B cell (primary cell): ENCODE data around the gene SPAM1. TPM values are rescaled to one million over a fixed set of nuclear protein-coding genes. Genes with fewer than 3 reads are reported as not detected.

Experiments used
- ATAC-seq: fragments of 200-7000 bp; cut with Tn5 transposase; one replicate; pipeline ENCODE4 v1.10.0; 2021; ENCODE audit warnings: low read depth, mild to moderate bottlenecking, moderate number of reproducible peaks, moderate library complexity
- CTCF ChIA-PET: fragments of 350-600 bp; sonication (Branson Sonifier 250); formaldehyde crosslinking; loops from one replicate; lab custom pipeline; 2021; ENCODE audit warnings: antibody characterized with exemption, inconsistent platforms; lab: Charles Lee
- POLR2A ChIA-PET: fragments of 350-600 bp; sonication (Branson Sonifier 250); formaldehyde crosslinking; loops from one replicate; lab custom pipeline; 2021; ENCODE audit warnings: antibody characterized with exemption; lab: Charles Lee
- DNase-seq: peaks from one replicate; pipeline ENCODE4 v3.0.0; 2013
- H2AFZ ChIP-seq: 2 replicates; pipeline ENCODE4 v1.6.1; 2012; ENCODE audit warnings: mild to moderate bottlenecking, low read depth, low read length; ENCODE audit not compliant: insufficient read depth, poor library complexity, severe bottlenecking
- H3K27ac ChIP-seq, 2 donors: 1 replicate in 1 of 2; 2 replicates in 1 of 2; pipeline ENCODE4 v1.5.1; 2012 to 2013; ENCODE audit warnings: low read length in 2 of 2, mild to moderate bottlenecking in 2 of 2, moderate library complexity in 1 of 2
- H3K27me3 ChIP-seq, 4 experiments: fragments of 200-600 bp in 1 of 4; sonication (generic) in 1 of 4; replicated peaks in 1 of 4; 1 replicate in 2 of 4; 2 replicates in 2 of 4; pipeline versions ENCODE4 v1.6.1 to v1.7.0; 2013 to 2016; ENCODE audit warnings: low read length in 3 of 4, mild to moderate bottlenecking in 2 of 4, mixed read lengths in 1 of 4, moderate library complexity in 1 of 4; ENCODE audit not compliant: insufficient read depth in 4 of 4, control insufficient read depth in 3 of 4; ENCODE audit errors: control extremely low read depth in 1 of 4
- H3K36me3 ChIP-seq, 2 experiments: replicated peaks in 1 of 2; 1 replicate in 1 of 2; 2 replicates in 1 of 2; pipeline versions ENCODE4 v1.6.1 to v1.7.1; 2013; ENCODE audit warnings: low read length in 1 of 2; ENCODE audit not compliant: insufficient read depth in 2 of 2, control insufficient read depth in 1 of 2; ENCODE audit errors: control extremely low read depth in 1 of 2, extremely low read depth in 1 of 2
- H3K4me1 ChIP-seq, 2 donors: fragments of 200-600 bp in 1 of 2; sonication (generic) in 1 of 2; 1 replicate in 1 of 2; 2 replicates in 1 of 2; pipeline versions ENCODE4 v1.5.1 to v1.6.1; 2013 to 2017; ENCODE audit warnings: low read length in 2 of 2; ENCODE audit not compliant: control insufficient read depth in 2 of 2, insufficient read depth in 2 of 2
- H3K4me2 ChIP-seq: replicated peaks from 2 replicates; pipeline ENCODE3; 2012; ENCODE audit warnings: mild to moderate bottlenecking, low read depth, low read length; ENCODE audit not compliant: poor library complexity, severe bottlenecking
- H3K4me3 ChIP-seq, 5 experiments: fragments of 200-600 bp in 1 of 5; sonication (generic) in 1 of 5; 1 replicate in 3 of 5; 2 replicates in 2 of 5; pipeline versions ENCODE4 v1.5.1 to v1.7.0; 2011 to 2016; ENCODE audit warnings: low read length in 4 of 5, mild to moderate bottlenecking in 4 of 5, low read depth in 2 of 5, control low read depth in 1 of 5, moderate library complexity in 1 of 5; ENCODE audit not compliant: insufficient read depth in 1 of 5; ENCODE audit errors: control extremely low read depth in 1 of 5, extremely low read depth in 1 of 5
- H3K79me2 ChIP-seq: fragments of 200-600 bp; sonication (generic); one replicate; pipeline ENCODE4 v1.6.0; 2016; ENCODE audit warnings: low read length; ENCODE audit not compliant: control insufficient read depth, insufficient read depth
- H3K9ac ChIP-seq: fragments of 200-600 bp; sonication (generic); 2 replicates; pipeline ENCODE4 v1.6.1; 2017; ENCODE audit warnings: mild to moderate bottlenecking, low read length, moderate library complexity
- H3K9me3 ChIP-seq, 3 donors: one replicate each; pipeline versions ENCODE4 v1.6.1 to v1.7.1; 2013; ENCODE audit warnings: low read length in 2 of 3; ENCODE audit not compliant: control insufficient read depth in 2 of 3, insufficient read depth in 1 of 3; ENCODE audit errors: control extremely low read depth in 1 of 3
- H4K20me1 ChIP-seq: 2 replicates; pipeline ENCODE4 v1.6.0; 2012; ENCODE audit warnings: mild to moderate bottlenecking, low read length; ENCODE audit not compliant: insufficient read depth, control insufficient read depth, poor library complexity, severe bottlenecking
- H3K27ac Mint-ChIP-seq: one replicate; pipeline ENCODE4 v1.8.0; 2021; ENCODE audit warnings: mixed read lengths
- H3K27me3 Mint-ChIP-seq: one replicate; pipeline ENCODE4 v1.8.0; 2021; ENCODE audit warnings: mixed read lengths
- H3K4me1 Mint-ChIP-seq: one replicate; pipeline ENCODE4 v1.8.0; 2021; ENCODE audit warnings: mixed read lengths
- H3K4me3 Mint-ChIP-seq: one replicate; pipeline ENCODE4 v1.8.0; 2021; ENCODE audit warnings: mixed read lengths
- H3K9me3 Mint-ChIP-seq: one replicate; pipeline ENCODE4 v1.8.0; 2022; ENCODE audit warnings: mixed read lengths; ENCODE audit not compliant: insufficient read depth
- EZH2 ChIP-seq: IDR thresholded peaks from 2 replicates; pipeline ENCODE4 v1.6.1; 2012; ENCODE audit warnings: borderline replicate concordance, low read depth, mild to moderate bottlenecking, moderate library complexity, low read length; ENCODE audit not compliant: insufficient read depth, poor library complexity, severe bottlenecking
- WGBS: methylation state at CpG from one replicate; pipeline ENCODE4 v1.1.5; 2013; ENCODE audit warnings: missing lambda C conversion rate; ENCODE audit not compliant: insufficient coverage; 5-methylcytosine and 5-hydroxymethylcytosine counted together
- intact Hi-C: fragments of 100-400 bp; cut with micrococcal nuclease; formaldehyde crosslinking; loops from one replicate; pipeline ENCODE4 v1.10.0; 2022
- polyA plus RNA-seq: library from polyadenylated mRNA; depleted of rRNA; stranded (reverse); fragments of >200 nt; gene quantifications from 2 replicates; pipeline ENCODE4 v1.2.3, GENCODE V29; 2012
- total RNA-seq, 2 donors: library from RNA; stranded (reverse); fragments of 120-200 nt in 1 of 2; gene quantifications; 1 replicate in 1 of 2; 2 replicates in 1 of 2; pipeline versions ENCODE4 v1.2.3 to v1.2.4, GENCODE V29; 2013 to 2022
- TF ChIP-seq, protein P1 (sequence below): fragments of 200-600 bp; IDR thresholded peaks from one replicate; pipeline ENCODE4 v1.8.0; 2022; ENCODE audit warnings: antibody characterized with exemption, mild to moderate bottlenecking

Gene SPAM1
- total and polyA plus RNA-seq, 2 donors (not counting 1 experiment from before 2014, with no cell fraction given) = 0.04 TPM; not detected in 1

DNA sequence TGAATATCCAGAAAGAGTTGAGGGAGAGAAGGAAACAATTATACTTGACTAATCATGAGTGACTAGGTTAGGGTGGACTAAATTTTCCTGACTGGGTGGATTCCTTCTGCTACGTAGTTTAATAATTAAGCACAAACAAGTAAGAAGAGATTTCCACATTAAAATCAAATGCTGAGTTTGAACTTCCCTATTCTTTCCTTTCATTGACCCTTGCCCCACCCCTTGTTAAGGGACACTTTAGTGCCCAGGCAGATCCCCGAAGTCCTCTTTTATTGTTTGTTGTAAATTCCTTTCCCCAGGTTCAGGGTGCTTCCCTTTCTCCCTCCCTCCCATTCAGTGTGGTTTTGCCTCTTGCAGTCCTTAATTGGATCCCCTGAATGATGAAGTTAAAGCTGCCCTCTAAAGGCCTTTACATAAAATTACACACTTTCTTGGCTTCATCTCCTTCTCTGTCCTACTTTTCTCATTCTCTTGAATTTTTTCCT is 8.8 kb upstream of the SPAM1 start:
- 20% methylated on average over 1 of the region's 2 CpGs for WGBS
- no peaks in the 10 kb centered on the region for H4K20me1 ChIP-seq
- no peaks in the 10 kb centered on the region for H3K9me3 Mint-ChIP-seq
- no peak overlapping the region for H2AFZ ChIP-seq
- no peaks in the 10 kb centered on the region for H3K4me1 Mint-ChIP-seq
- H3K4me1 ChIP-seq = no peaks in the 10 kb centered on the region
- no peaks in the 10 kb centered on the region for H3K27me3 ChIP-seq
- DNase-seq (no peak), ATAC-seq (no peak)
- ChIA-PET CTCF (no interaction called here), POLR2A (no interaction called here)
- H3K79me2 ChIP-seq = no peaks in the 10 kb centered on the region
- no peak overlapping the region for H3K27ac Mint-ChIP-seq
- H3K27ac ChIP-seq = no peak overlapping the region
- no peak overlapping the region for H3K9ac ChIP-seq
- intact Hi-C loops = no loop called here
- H3K36me3 ChIP-seq = no peaks in the 10 kb centered on the region
- H3K4me2 ChIP-seq = no peak overlapping the region
- no peak for TF ChIP-seq EZH2
- TF ChIP-seq, protein P1, sequence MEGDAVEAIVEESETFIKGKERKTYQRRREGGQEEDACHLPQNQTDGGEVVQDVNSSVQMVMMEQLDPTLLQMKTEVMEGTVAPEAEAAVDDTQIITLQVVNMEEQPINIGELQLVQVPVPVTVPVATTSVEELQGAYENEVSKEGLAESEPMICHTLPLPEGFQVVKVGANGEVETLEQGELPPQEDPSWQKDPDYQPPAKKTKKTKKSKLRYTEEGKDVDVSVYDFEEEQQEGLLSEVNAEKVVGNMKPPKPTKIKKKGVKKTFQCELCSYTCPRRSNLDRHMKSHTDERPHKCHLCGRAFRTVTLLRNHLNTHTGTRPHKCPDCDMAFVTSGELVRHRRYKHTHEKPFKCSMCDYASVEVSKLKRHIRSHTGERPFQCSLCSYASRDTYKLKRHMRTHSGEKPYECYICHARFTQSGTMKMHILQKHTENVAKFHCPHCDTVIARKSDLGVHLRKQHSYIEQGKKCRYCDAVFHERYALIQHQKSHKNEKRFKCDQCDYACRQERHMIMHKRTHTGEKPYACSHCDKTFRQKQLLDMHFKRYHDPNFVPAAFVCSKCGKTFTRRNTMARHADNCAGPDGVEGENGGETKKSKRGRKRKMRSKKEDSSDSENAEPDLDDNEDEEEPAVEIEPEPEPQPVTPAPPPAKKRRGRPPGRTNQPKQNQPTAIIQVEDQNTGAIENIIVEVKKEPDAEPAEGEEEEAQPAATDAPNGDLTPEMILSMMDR = no peak
- no peaks in the 10 kb centered on the region for H3K27me3 Mint-ChIP-seq
- H3K4me3 ChIP-seq = no peak overlapping the region
- H3K4me3 Mint-ChIP-seq = no peak overlapping the region
- no peaks in the 10 kb centered on the region for H3K9me3 ChIP-seq

DNA sequence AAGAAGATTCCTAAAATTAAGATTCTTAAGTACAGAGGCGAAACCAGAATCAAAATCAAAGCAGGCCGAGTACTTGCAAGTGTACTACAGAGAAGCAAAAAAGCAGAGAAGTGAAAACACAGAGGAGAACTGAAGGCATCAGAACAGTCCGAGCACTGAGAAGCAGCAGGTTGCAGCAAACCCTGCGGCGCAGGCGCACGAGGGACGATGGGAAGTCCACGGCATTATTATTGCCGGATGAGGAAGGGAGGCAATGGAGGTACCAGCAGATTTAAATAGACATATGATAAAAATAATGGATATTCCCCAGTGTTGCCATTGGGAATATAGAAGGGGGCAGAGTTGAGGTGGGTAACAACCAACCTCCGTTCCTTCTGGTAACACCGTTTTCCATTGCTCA is 7.2 kb upstream of the SPAM1 start:
- H3K9ac ChIP-seq = no peak overlapping the region
- no peak overlapping the region for H3K4me3 ChIP-seq
- POLR2A ChIA-PET = no interaction called here
- no peak overlapping the region for H2AFZ ChIP-seq
- H3K79me2 ChIP-seq = no peaks in the 10 kb centered on the region
- H3K27me3 ChIP-seq = no peaks in the 10 kb centered on the region
- Mint-ChIP-seq H3K27me3 (no peaks in the 10 kb centered on the region), H3K4me3 (no peak overlapping the region), H3K27ac (no peak overlapping the region), H3K4me1 (no peaks in the 10 kb centered on the region), H3K9me3 (no peaks in the 10 kb centered on the region)
- WGBS = 94% methylated on average over 12 of the region's 12 CpGs
- ATAC-seq = no peak
- DNase-seq = no peak
- no peaks in the 10 kb centered on the region for H4K20me1 ChIP-seq
- H3K36me3 ChIP-seq = no peaks in the 10 kb centered on the region
- H3K4me2 ChIP-seq = no peak overlapping the region
- no peak for TF ChIP-seq EZH2
- TF ChIP-seq, protein P1 = no peak
- intact Hi-C loops = no loop called here
- no peaks in the 10 kb centered on the region for H3K4me1 ChIP-seq
- H3K27ac ChIP-seq = no peak overlapping the region
- CTCF ChIA-PET = no interaction called here
- no peaks in the 10 kb centered on the region for H3K9me3 ChIP-seq
